GM12878 (cell line): ENCODE measurements around the gene DNAJC17. TPM values are rescaled to one million over a fixed set of nuclear protein-coding genes. Genes with fewer than 3 reads are reported as not detected.

Experiments used
- ATAC-seq: fragments of 200-7000 bp; cut with Tn5 transposase; 3 replicates; pipeline ENCODE4 v1.9.1; 2020; ENCODE audit warnings: mild to moderate bottlenecking, moderate library complexity
- Bru-seq: library from RNA; stranded (reverse); fragments of 400-500 nt; gene quantifications from one replicate; lab custom pipeline; 2021; lab: Mats Ljungman, UMichigan
- BruChase-seq, 2 experiments: library from RNA; stranded (reverse); fragments of 400-500 nt; gene quantifications; one replicate each; lab custom pipeline; 2021; lab: Mats Ljungman, UMichigan
- BruUV-seq: library from RNA; stranded (reverse); fragments of 400-500 nt; replicated peaks from 2 replicates; lab custom pipeline; 2021; lab: Mats Ljungman, UMichigan
- CTCF ChIA-PET: fragments of 300-600 bp; sonication (Branson Sonifier 250); formaldehyde crosslinking; extraction: SDS; loops from one replicate; lab custom pipeline; 2021; ENCODE audit warnings: inconsistent platforms; lab: Yijun Ruan, JAX
- POLR2A ChIA-PET: fragments of 350-600 bp; formaldehyde crosslinking; extraction: SDS; loops from one replicate; lab custom pipeline; 2021; ENCODE audit warnings: inconsistent platforms; lab: Charles Lee
- RAD21 ChIA-PET: fragments of 300-600 bp; sonication (Branson Sonifier 250); formaldehyde crosslinking; loops from one replicate; lab custom pipeline; 2023; ENCODE audit warnings: antibody characterized with exemption; ENCODE audit not compliant: unreplicated experiment; lab: Charles Lee
- SMC1A ChIA-PET: fragments of 300-600 bp; sonication (Branson Sonifier 250); formaldehyde crosslinking; loops from one replicate; lab custom pipeline; 2023; ENCODE audit not compliant: unreplicated experiment, uncharacterized antibody; lab: Charles Lee
- DNase-seq: peaks from one replicate; pipeline ENCODE4 v3.0.0-alpha.2; 2011; ENCODE audit warnings: low read depth, low spot score
- FAIRE-seq: peaks from 3 replicates; lab custom pipeline; 2011; peaks lifted over from hg19 to GRCh38; lab: Jason Lieb, UNC
- H2AFZ ChIP-seq: 2 replicates; pipeline ENCODE4 v1.6.0; 2011; ENCODE audit warnings: low read depth, low read length, control low read depth; ENCODE audit not compliant: control insufficient read depth
- H3K27ac ChIP-seq: 2 replicates; pipeline ENCODE4 v1.5.1; 2011; ENCODE audit warnings: control low read depth; ENCODE audit not compliant: control insufficient read depth, insufficient read depth
- H3K27me3 ChIP-seq, 2 experiments: replicated peaks in 1 of 2; 2 replicates each; pipeline versions ENCODE4 v1.6.0 to v1.6.1; 2011; ENCODE audit warnings: low read length in 1 of 2; ENCODE audit not compliant: control insufficient read depth in 2 of 2, insufficient read depth in 2 of 2
- H3K36me3 ChIP-seq, 2 experiments: 2 replicates each; pipeline ENCODE4 v1.5.1; 2011; ENCODE audit warnings: low read length in 1 of 2; ENCODE audit not compliant: control insufficient read depth in 2 of 2, insufficient read depth in 2 of 2
- H3K4me1 ChIP-seq: 2 replicates; pipeline ENCODE4 v1.6.1; 2011; ENCODE audit warnings: mild to moderate bottlenecking, low read length, moderate library complexity, mixed read lengths; ENCODE audit not compliant: control insufficient read depth, insufficient read depth
- H3K4me2 ChIP-seq: 2 replicates; pipeline ENCODE4 v1.6.0; 2011; ENCODE audit warnings: control low read depth; ENCODE audit not compliant: control insufficient read depth, insufficient read depth
- H3K4me3 ChIP-seq: fragments of 200-600 bp; sonication (generic); 2 replicates; pipeline ENCODE4 v1.5.1; 2016
- H3K79me2 ChIP-seq: 2 replicates; pipeline ENCODE4 v1.6.0; 2011; ENCODE audit warnings: low read length; ENCODE audit not compliant: control insufficient read depth, insufficient read depth
- H3K9ac ChIP-seq: 2 replicates; pipeline ENCODE4 v1.8.0; 2011; ENCODE audit warnings: low read length, control low read depth, mixed read lengths; ENCODE audit not compliant: control insufficient read depth, insufficient read depth
- H3K9me3 ChIP-seq: replicated peaks from 3 replicates; pipeline ENCODE4 v1.5.1; 2011; ENCODE audit warnings: mild to moderate bottlenecking, low read length; ENCODE audit not compliant: control insufficient read depth, insufficient read depth
- H4K20me1 ChIP-seq: 2 replicates; pipeline ENCODE4 v1.6.0; 2011; ENCODE audit not compliant: control insufficient read depth, insufficient read depth
- CHD1 ChIP-seq: IDR thresholded peaks from 2 replicates; pipeline ENCODE4 v1.6.1; 2012; ENCODE audit warnings: low read depth, low read length, improper control_type of control experiment
- CHD2 ChIP-seq: IDR thresholded peaks from 2 replicates; pipeline ENCODE4 v1.6.1; 2011; ENCODE audit warnings: low read depth, low read length, improper control_type of control experiment, borderline replicate concordance
- GABPA ChIP-seq: IDR thresholded peaks from 2 replicates; pipeline ENCODE4 v1.6.1; 2014; ENCODE audit warnings: antibody characterized with exemption, low read depth, mild to moderate bottlenecking, inconsistent platforms
- IKZF2 ChIP-seq, 2 experiments: fragments of 450-650 bp; IDR thresholded peaks; 2 replicates each; pipeline ENCODE4 v1.6.1; 2017; ENCODE audit warnings: mild to moderate bottlenecking in 2 of 2, moderate library complexity in 2 of 2
- MEF2B ChIP-seq: fragments of 450-650 bp; IDR thresholded peaks from 2 replicates; pipeline ENCODE4 v1.6.1; 2018; ENCODE audit warnings: mild to moderate bottlenecking, moderate library complexity; ENCODE audit not compliant: partially characterized antibody, poor library complexity, severe bottlenecking
- NRF1 ChIP-seq: conservative IDR thresholded peaks from 2 replicates; pipeline ENCODE4 v1.6.1; 2011; ENCODE audit warnings: mild to moderate bottlenecking, low read depth, low read length, improper control_type of control experiment
- PAX5 ChIP-seq: IDR thresholded peaks from 2 replicates; pipeline ENCODE4 v1.6.1; 2011; ENCODE audit warnings: low read depth, low read length, borderline replicate concordance
- PBX3 ChIP-seq: IDR thresholded peaks from 2 replicates; pipeline ENCODE4 v1.6.1; 2011; ENCODE audit warnings: mild to moderate bottlenecking, low read depth, low read length, moderate library complexity; ENCODE audit not compliant: insufficient replicate concordance
- RB1 ChIP-seq: fragments of 450-650 bp; formaldehyde crosslinking; IDR thresholded peaks from 2 replicates; pipeline ENCODE4 v1.6.1; 2017; ENCODE audit warnings: mild to moderate bottlenecking, borderline replicate concordance
- TBL1XR1 ChIP-seq: IDR thresholded peaks from 2 replicates; pipeline ENCODE4 v1.6.1; 2012; ENCODE audit warnings: low read depth, low read length, improper control_type of control experiment
- ZBTB40 ChIP-seq: fragments of 450-650 bp; IDR thresholded peaks from 2 replicates; pipeline ENCODE4 v1.6.1; 2016; ENCODE audit warnings: mild to moderate bottlenecking, moderate library complexity, borderline replicate concordance
- WGBS: methylation state at CpG from one replicate; pipeline ENCODE4 v1.1.6; 2016; ENCODE audit warnings: low lambda C conversion rate; ENCODE audit not compliant: insufficient replicate concordance, insufficient coverage; ENCODE audit errors: missing lambda C conversion rate; 5-methylcytosine and 5-hydroxymethylcytosine counted together
- in situ Hi-C: fragments of 300-500 bp; cut with MboI; formaldehyde crosslinking; loops from 9 replicates; pipeline ENCODE4 v1.14.3; 2018; ENCODE audit warnings: mixed read lengths
- intact Hi-C: fragments of 100-400 bp; cut with micrococcal nuclease; formaldehyde crosslinking; loops from one replicate; pipeline ENCODE4 v1.14.2; 2022; ENCODE audit not compliant: unreplicated experiment
- long read RNA-seq, 2 experiments: library from polyadenylated mRNA; unstranded; transcript quantifications; one replicate each; pipeline ENCODE4 v2.0.0, GENCODE V29; 2019 to 2020
- polyA minus RNA-seq, 3 experiments: library from RNA; depleted of rRNA, polyadenylated mRNA; stranded (reverse); fragments of >200 nt; gene quantifications; 2 replicates each; pipeline ENCODE4 v1.2.3, GENCODE V29; 2011
- polyA plus RNA-seq, 11 experiments: library from polyadenylated mRNA; depleted of rRNA in 4 of 11; unstranded in 6 of 11; stranded (reverse) in 5 of 11; fragments of >200 nt; fragmentation: Nextera tagmentation in 4 of 11; fragmentation: Illumina TruSeq in 1 of 11; extraction: Ambion mirVana in 4 of 11; extraction: Trizol in 1 of 11; gene quantifications; 1 replicate in 1 of 11; 2 replicates in 10 of 11; pipeline versions ENCODE4 v1.2.1 to v1.2.3, GENCODE V29; 2011 to 2016; ENCODE audit warnings: inconsistent platforms in 2 of 11, missing spikeins in 2 of 11, low read depth in 1 of 11
- total RNA-seq, 4 experiments: library from RNA; depleted of rRNA in 3 of 4; stranded (reverse); fragments of >200 nt in 3 of 4; fragmentation: Illumina TruSeq in 1 of 4; extraction: Trizol in 1 of 4; gene quantifications; 2 replicates each; pipeline versions ENCODE4 v1.2.1 to v1.2.3, GENCODE V29; 2013 to 2021

Gene DNAJC17
- 49.9 and 53.9 TPM in 2 replicates for total RNA-seq (2013; cell fraction: nucleolus; rRNA removed)
- total RNA-seq (2014; rRNA removed) (39.2 and 42.8 TPM in 2 replicates), total RNA-seq (2014; rRNA removed; fragmentation: Illumina TruSeq; extraction: Trizol) (43.4 and 51.1 TPM in 2 replicates), total RNA-seq (2021) (39.3 and 43.5 TPM in 2 replicates), polyA plus RNA-seq (2011; rRNA removed) (34.0 and 39.9 TPM in 2 replicates), polyA plus RNA-seq (2014; fragmentation: Illumina TruSeq; extraction: Trizol) (52.7 and 62.8 TPM in 2 replicates), polyA plus RNA-seq (2014; fragmentation: Nextera tagmentation; extraction: Ambion mirVana) (10 to 100 TPM in 1 of 2 experiments, 1 to 10 TPM in 1; 6.1 to 11.5 TPM), polyA plus RNA-seq (2014; rRNA removed) (50.2 and 61.0 TPM in 2 replicates), polyA plus RNA-seq (2016; fragmentation: Nextera tagmentation; extraction: Ambion mirVana) (10 to 100 TPM; 48.0 to 55.7 TPM), polyA minus RNA-seq (2011; rRNA and poly(A)+ RNA removed) (20.0 and 29.1 TPM in 2 replicates), Bru-seq, nascent RNA (percentile 63 among the genes with signal in this experiment), BruChase-seq, experiment 1, labeled RNA remaining after a 6-hour chase (percentile 66 among the genes with signal in this experiment), BruChase-seq, experiment 2, labeled RNA remaining after a 2-hour chase (percentile 60 among the genes with signal in this experiment)
- polyA plus RNA-seq (2011; ENCODE audit: low read depth): 16.0 TPM
- polyA plus RNA-seq (2011; cell fraction: cytosol; rRNA removed): 41.5 and 71.0 TPM in 2 replicates
- polyA plus RNA-seq (2011; cell fraction: nucleus; rRNA removed): 55.1 and 65.9 TPM in 2 replicates
- 25.8 and 27.8 TPM in 2 replicates for polyA plus RNA-seq (2012)
- polyA minus RNA-seq (2011; cell fraction: cytosol; rRNA and poly(A)+ RNA removed): 11.4 and 12.1 TPM in 2 replicates
- polyA minus RNA-seq (2011; cell fraction: nucleus; rRNA and poly(A)+ RNA removed): 8.7 and 14.6 TPM in 2 replicates
- long read RNA-seq, experiment 1, transcript DNAJC17-201 (11 exons, 3,731 nt): major isoform, 19 of 23 reads
- long read RNA-seq, experiment 1, partial matches to known transcripts: 0 of 23 reads
- long read RNA-seq, experiment 1, other reads (novel, unspliced or antisense): 4 of 23 reads
- long read RNA-seq, experiment 2, transcript DNAJC17-201 (11 exons, 3,731 nt): major isoform, 41 of 58 reads
- long read RNA-seq, experiment 2, partial matches to known transcripts: 1 of 58 reads
- long read RNA-seq, experiment 2, other reads (novel, unspliced or antisense): 16 of 58 reads

- Histone ChIP-seq H3K9ac (peak within 1 kb of the TSS; percentile 94), H3K27ac (peak within 1 kb of the TSS; percentile 98), H3K27me3 (no peaks in the 10 kb centered on the region), H3K4me3 (peak within 1 kb of the TSS; percentile 79), H3K4me2 (peak within 1 kb of the TSS; percentile 100), H3K4me1 (peaks cover 15% of the 10 kb centered on the region; the same call in 1 of the 2 replicates), H3K36me3 (peaks cover 0 to 3% of the 10 kb centered on the region in 2 experiments; a peak in 2 of 4 replicates), H3K9me3 (no peaks in the 10 kb centered on the region), H2AFZ (peak within 1 kb of the TSS; percentile 100), H3K79me2 (peaks cover 22% of the 10 kb centered on the region), H4K20me1 (no peaks in the 10 kb centered on the region)
- intact Hi-C loops: loop anchor here (5.0 kb wide), 1 partner anchor 40 kb away; no protein-coding TSS in a partner anchor
- DNase-seq (peak; percentile 93), ATAC-seq (peak; percentile 97), FAIRE-seq (peak; percentile 61)
- CTCF ChIA-PET: interaction anchor here (0.6 to 3.7 kb wide), 6 partner anchors 14 to 709 kb away, joined by 3 to 19 read pairs (median 6); no protein-coding TSS in a partner anchor
- 1% methylated on average over 63 of the region's 64 CpGs for WGBS
- RAD21 ChIA-PET: interaction anchor here (0.8 to 3.3 kb wide), 11 partner anchors 21 to 87 kb away, joined by 3 to 19 read pairs (median 4); partner anchors contain the start of genes PPP1R14D, RHOV, SPINT1 and VPS18
- in situ Hi-C loops: no loop called here
- POLR2A ChIA-PET: interaction anchor here (0.8 to 2.3 kb wide), 10 partner anchors 13 to 242 kb away, joined by 3 to 10 read pairs (median 4); partner anchors contain the start of genes CCDC32, RAD51, RHOV and VPS18
- SMC1A ChIA-PET: interaction anchor here (0.7 to 2.1 kb wide), 7 partner anchors 40 to 113 kb away, joined by 3 to 6 read pairs (median 4); no protein-coding TSS in a partner anchor
- BruUV-seq: no TSS peak
- TF ChIP-seq ZBTB40: peak; percentile 68; the same call in 1 of the 2 replicates
- TF ChIP-seq RB1: peak; percentile 52
- peak; percentile 100 for TF ChIP-seq PAX5
- TF ChIP-seq NRF1: peak; percentile 68
- no peak for TF ChIP-seq CHD1
- TF ChIP-seq GABPA: peak; percentile 5; the same call in 1 of the 2 replicates
- TF ChIP-seq PBX3: no peak
- TF ChIP-seq MEF2B: peak; percentile 62
- TF ChIP-seq CHD2: peak; percentile 78
- peak; percentile 47 to 61; a peak in 2 of 4 replicates for TF ChIP-seq IKZF2 (IDR thresholded peaks at IDR 0.05)
- TF ChIP-seq TBL1XR1: no peak; the same call in 1 of the 2 replicates
These were observed at the start of gene DNAJC17, which contains the start of gene ZFYVE19 for GRCh38 chr15:40807028-40807887. Gene DNAJC17, minus strand, starts transcription at chr15:40807473. Its CDS starts 27 bp downstream, at chr15:40807446. Gene ZFYVE19, plus strand, starts transcription at chr15:40807089. Its CDS starts 501 bp downstream, at chr15:40807590.
